Activated CD8-positive, alpha-beta T cell treated with anti-CD3 and anti-CD28 coated beads, Interleukin-2, amount 10 ng/mL, durations not matched to agents 7 days and 5 days (primary cell): Measurements from ENCODE around the gene SLC24A3. TPM values are rescaled to one million over a fixed set of nuclear protein-coding genes. Genes with fewer than 3 reads are reported as not detected.

Experiments used
- ATAC-seq: fragments of 150-1000 bp; cut with Tn5 transposase; one replicate; pipeline ENCODE4 v1.10.0; 2021; ENCODE audit warnings: moderate library complexity
- CTCF ChIA-PET: fragments of 350-600 bp; sonication (Branson Sonifier 250); formaldehyde crosslinking; loops from one replicate; lab custom pipeline; 2021; ENCODE audit warnings: antibody characterized with exemption; lab: Charles Lee
- POLR2A ChIA-PET: fragments of 350-600 bp; sonication (Branson Sonifier 250); formaldehyde crosslinking; loops from one replicate; lab custom pipeline; 2021; ENCODE audit warnings: antibody characterized with exemption; lab: Charles Lee
- DNase-seq: peaks from one replicate; pipeline ENCODE4 v3.0.0-alpha.2; 2020
- H3K27ac Mint-ChIP-seq: one replicate; pipeline ENCODE4 v1.8.0; 2021; ENCODE audit warnings: mild to moderate bottlenecking, mixed read lengths
- H3K27me3 Mint-ChIP-seq: one replicate; pipeline ENCODE4 v1.8.0; 2021; ENCODE audit warnings: low read depth, mixed read lengths
- H3K36me3 Mint-ChIP-seq: one replicate; pipeline ENCODE4 v1.8.0; 2021; ENCODE audit warnings: low read depth, mixed read lengths
- H3K4me1 Mint-ChIP-seq: one replicate; pipeline ENCODE4 v1.8.0; 2021; ENCODE audit warnings: low read depth, mixed read lengths
- H3K4me3 Mint-ChIP-seq: one replicate; pipeline ENCODE4 v1.8.0; 2021; ENCODE audit warnings: mild to moderate bottlenecking, mixed read lengths
- H3K9me3 Mint-ChIP-seq: one replicate; pipeline ENCODE4 v1.8.0; 2022; ENCODE audit warnings: mixed read lengths; ENCODE audit not compliant: insufficient read depth
- total RNA-seq, 2 experiments: library from RNA; stranded (reverse); gene quantifications; one replicate each; pipeline ENCODE4 v1.2.3, GENCODE V29; 2021

SLC24A3 gene
- total RNA-seq, 2 experiments from 2014 or later, result not detected

- no peak overlapping the region for H3K4me3 Mint-ChIP-seq
- H3K9me3 Mint-ChIP-seq, result no peaks in the 10 kb centered on the region
- CTCF ChIA-PET, result no interaction called here
- ATAC-seq (no peak), DNase-seq (no peak)
- no peaks in the 10 kb centered on the region for H3K36me3 Mint-ChIP-seq
- peaks cover 12% of the 10 kb centered on the region for H3K27me3 Mint-ChIP-seq
- H3K4me1 Mint-ChIP-seq, result no peaks in the 10 kb centered on the region
- POLR2A ChIA-PET, result no interaction called here
- no peak overlapping the region for H3K27ac Mint-ChIP-seq
Observed at GRCh38 chr20:19407736-19408135, 195.3 kb downstream of the SLC24A3 start.

- POLR2A ChIA-PET, result no interaction called here
- CTCF ChIA-PET, result no interaction called here
- Mint-ChIP-seq H3K27me3 (peaks cover 14% of the 10 kb centered on the region), H3K36me3 (no peaks in the 10 kb centered on the region), H3K9me3 (no peaks in the 10 kb centered on the region), H3K4me3 (no peak overlapping the region), H3K4me1 (no peaks in the 10 kb centered on the region), H3K27ac (no peak overlapping the region)
- ATAC-seq, result no peak
- no peak for DNase-seq
Observed at GRCh38 chr20:19408971-19409370, 196.5 kb downstream of the SLC24A3 start.

GRCh38 chr20:19411811-19412210 lies 199.4 kb downstream of the SLC24A3 start:
- DNase-seq, result no peak
- ChIA-PET CTCF (no interaction called here), POLR2A (no interaction called here)
- H3K36me3 Mint-ChIP-seq, result no peaks in the 10 kb centered on the region
- peaks cover 13% of the 10 kb centered on the region for H3K27me3 Mint-ChIP-seq
- no peak overlapping the region for H3K27ac Mint-ChIP-seq
- no peaks in the 10 kb centered on the region for H3K9me3 Mint-ChIP-seq
- ATAC-seq, result no peak
- no peak overlapping the region for H3K4me3 Mint-ChIP-seq
- H3K4me1 Mint-ChIP-seq, result peaks cover 5% of the 10 kb centered on the region

GRCh38 chr20:19412254-19412653 lies 199.8 kb downstream of the SLC24A3 start:
- POLR2A ChIA-PET, result no interaction called here
- Mint-ChIP-seq H3K4me1 (peaks cover 7% of the 10 kb centered on the region), H3K9me3 (no peaks in the 10 kb centered on the region), H3K36me3 (no peaks in the 10 kb centered on the region), H3K4me3 (no peak overlapping the region), H3K27me3 (peaks cover 9% of the 10 kb centered on the region), H3K27ac (no peak overlapping the region)
- DNase-seq (no peak), ATAC-seq (no peak)
- CTCF ChIA-PET, result no interaction called here

- Mint-ChIP-seq H3K4me3 (no peak overlapping the region), H3K4me1 (peaks cover 7% of the 10 kb centered on the region), H3K36me3 (no peaks in the 10 kb centered on the region), H3K27ac (no peak overlapping the region), H3K9me3 (no peaks in the 10 kb centered on the region), H3K27me3 (peaks cover 2% of the 10 kb centered on the region)
- ChIA-PET CTCF (no interaction called here), POLR2A (no interaction called here)
- ATAC-seq (no peak), DNase-seq (no peak)
Observed at GRCh38 chr20:19414600-19414999, 202.2 kb downstream of the SLC24A3 start.

GRCh38 chr20:19415786-19416185 lies 203.3 kb downstream of the SLC24A3 start:
- Mint-ChIP-seq H3K27me3 (peaks cover 2% of the 10 kb centered on the region), H3K27ac (no peak overlapping the region), H3K4me1 (peaks cover 7% of the 10 kb centered on the region), H3K36me3 (no peaks in the 10 kb centered on the region), H3K4me3 (no peak overlapping the region), H3K9me3 (no peaks in the 10 kb centered on the region)
- DNase-seq (no peak), ATAC-seq (no peak)
- CTCF ChIA-PET, result no interaction called here
- POLR2A ChIA-PET, result no interaction called here

GRCh38 chr20:19416627-19417026 lies 204.2 kb downstream of the SLC24A3 start:
- Mint-ChIP-seq H3K27me3 (peaks cover 2% of the 10 kb centered on the region), H3K36me3 (no peaks in the 10 kb centered on the region), H3K27ac (no peak overlapping the region), H3K4me1 (peaks cover 7% of the 10 kb centered on the region), H3K9me3 (peaks cover 5% of the 10 kb centered on the region), H3K4me3 (no peak overlapping the region)
- DNase-seq (no peak), ATAC-seq (no peak)
- ChIA-PET CTCF (no interaction called here), POLR2A (no interaction called here)

- Mint-ChIP-seq H3K9me3 (peaks cover 5% of the 10 kb centered on the region), H3K27ac (no peak overlapping the region), H3K4me3 (no peak overlapping the region), H3K36me3 (no peaks in the 10 kb centered on the region), H3K27me3 (peaks cover 3% of the 10 kb centered on the region), H3K4me1 (peaks cover 11% of the 10 kb centered on the region)
- ATAC-seq (no peak), DNase-seq (no peak)
- ChIA-PET POLR2A (no interaction called here), CTCF (no interaction called here)
Observed at GRCh38 chr20:19419396-19419795, 207.0 kb downstream of the SLC24A3 start.

GRCh38 chr20:19423097-19423899 lies 210.9 kb downstream of the SLC24A3 start:
- peaks cover 5% of the 10 kb centered on the region for H3K9me3 Mint-ChIP-seq
- ATAC-seq, result no peak
- peaks cover 6% of the 10 kb centered on the region for H3K27me3 Mint-ChIP-seq
- no peak for DNase-seq
- ChIA-PET POLR2A (no interaction called here), CTCF (interaction anchor here (1.1 kb wide), 1 partner anchor 12 kb away, joined by 3 read pairs; no protein-coding TSS in a partner anchor)
- H3K36me3 Mint-ChIP-seq, result no peaks in the 10 kb centered on the region
- H3K4me3 Mint-ChIP-seq, result no peak overlapping the region
- H3K4me1 Mint-ChIP-seq, result peaks cover 4% of the 10 kb centered on the region
- H3K27ac Mint-ChIP-seq, result no peak overlapping the region

GRCh38 chr20:19423900-19424620 lies 211.6 kb downstream of the SLC24A3 start:
- POLR2A ChIA-PET, result no interaction called here
- Mint-ChIP-seq H3K36me3 (no peaks in the 10 kb centered on the region), H3K27ac (no peak overlapping the region), H3K4me3 (no peak overlapping the region), H3K27me3 (peaks cover 6% of the 10 kb centered on the region), H3K9me3 (peaks cover 5% of the 10 kb centered on the region), H3K4me1 (peaks cover 4% of the 10 kb centered on the region)
- no peak for ATAC-seq
- CTCF ChIA-PET, result interaction anchor here (1.1 kb wide), 1 partner anchor 11 kb away, joined by 3 read pairs; no protein-coding TSS in a partner anchor
- DNase-seq, result no peak

GRCh38 chr20:19426356-19426755 lies 213.9 kb downstream of the SLC24A3 start:
- DNase-seq, result no peak
- ChIA-PET POLR2A (no interaction called here), CTCF (no interaction called here)
- H3K27me3 Mint-ChIP-seq, result peaks cover 13% of the 10 kb centered on the region
- peaks cover 4% of the 10 kb centered on the region for H3K4me1 Mint-ChIP-seq
- no peak overlapping the region for H3K27ac Mint-ChIP-seq
- no peak for ATAC-seq
- peaks cover 3% of the 10 kb centered on the region for H3K9me3 Mint-ChIP-seq
- H3K36me3 Mint-ChIP-seq, result no peaks in the 10 kb centered on the region
- no peak overlapping the region for H3K4me3 Mint-ChIP-seq

- H3K4me1 Mint-ChIP-seq, result peaks cover 4% of the 10 kb centered on the region
- POLR2A ChIA-PET, result interaction anchor here (0.6 kb wide), 1 partner anchor 49 kb away, joined by 4 read pairs; no protein-coding TSS in a partner anchor
- no peaks in the 10 kb centered on the region for H3K36me3 Mint-ChIP-seq
- no peaks in the 10 kb centered on the region for H3K9me3 Mint-ChIP-seq
- DNase-seq (no peak), ATAC-seq (no peak)
- H3K27ac Mint-ChIP-seq, result no peak overlapping the region
- peaks cover 13% of the 10 kb centered on the region for H3K27me3 Mint-ChIP-seq
- CTCF ChIA-PET, result no interaction called here
- H3K4me3 Mint-ChIP-seq, result no peak overlapping the region
Observed at GRCh38 chr20:19427480-19427879, 215.0 kb downstream of the SLC24A3 start.
